Measurements from ENCODE around the gene HS3ST4.

HS3ST4 gene

GRCh38 chr16:26128296-26128695, 436.5 kb downstream of the HS3ST4 start:
- no peak for DNase-seq

- no peak for DNase-seq
Measured at GRCh38 chr16:26129997-26130396, 438.2 kb downstream of the HS3ST4 start.

- DNase-seq = no peak
Measured at GRCh38 chr16:26133416-26134093, 441.8 kb downstream of the HS3ST4 start.

GRCh38 chr16:26134588-26134987, 442.8 kb downstream of the HS3ST4 start:
- no peak for DNase-seq

GRCh38 chr16:26137956-26138355, 446.2 kb downstream of the HS3ST4 start:
- DNase-seq = no peak

- no peak for DNase-seq
Measured at GRCh38 chr16:26139091-26139490, 447.3 kb downstream of the HS3ST4 start.

- DNase-seq = no peak
Measured at GRCh38 chr16:26139884-26140283, 448.1 kb downstream of the HS3ST4 start.

GRCh38 chr16:26149364-26150190, 457.8 kb downstream of the HS3ST4 start:
- no peak for DNase-seq

- DNase-seq = no peak
Measured at GRCh38 chr16:26155221-26155620, 463.5 kb downstream of the HS3ST4 start.

- no peak for DNase-seq
Measured at GRCh38 chr16:26157319-26157718, 465.6 kb downstream of the HS3ST4 start.

- DNase-seq = no peak
Measured at GRCh38 chr16:26158142-26158759, 466.5 kb downstream of the HS3ST4 start.

GRCh38 chr16:26161461-26162180, 469.9 kb downstream of the HS3ST4 start:
- DNase-seq = no peak

- no peak for DNase-seq
Measured at GRCh38 chr16:26169473-26169872, 477.7 kb downstream of the HS3ST4 start.

GRCh38 chr16:26175944-26176343, 484.2 kb downstream of the HS3ST4 start:
- no peak for DNase-seq

- no peak for DNase-seq
Measured at GRCh38 chr16:26177438-26177837, 485.7 kb downstream of the HS3ST4 start.

- DNase-seq = no peak
Measured at GRCh38 chr16:26178298-26178697, 486.5 kb downstream of the HS3ST4 start.

GRCh38 chr16:26186091-26186615, 494.4 kb downstream of the HS3ST4 start:
- no peak for DNase-seq
